WERI-Rb-1 (cell line): Measurements from ENCODE around the gene CHST11.

Experiments
- DNase-seq: peaks from one replicate; pipeline ENCODE4 v3.0.0-alpha.2; 2020
- H3K27ac ChIP-seq: fragments of 250-450 bp; sonication (Bioruptor Pico); 2 replicates; pipeline ENCODE4 v1.5.1; 2020; ENCODE audit warnings: mild to moderate bottlenecking, moderate library complexity
- H3K27me3 ChIP-seq: fragments of 250-450 bp; sonication (Bioruptor Pico); 2 replicates; pipeline ENCODE4 v1.5.1; 2021; ENCODE audit warnings: mild to moderate bottlenecking, low read depth, moderate library complexity; ENCODE audit not compliant: insufficient read depth, severe bottlenecking
- H3K36me3 ChIP-seq: fragments of 250-450 bp; sonication (Bioruptor Pico); 2 replicates; pipeline ENCODE4 v1.5.1; 2020; ENCODE audit warnings: mild to moderate bottlenecking, moderate library complexity
- H3K4me3 ChIP-seq: 2 replicates; pipeline ENCODE4 v1.5.1; 2011; ENCODE audit warnings: low read depth, mild to moderate bottlenecking, control low read depth, low read length
- H3K9me3 ChIP-seq: fragments of 250-450 bp; sonication (Bioruptor Pico); 2 replicates; pipeline ENCODE4 v1.5.1; 2021; ENCODE audit warnings: mild to moderate bottlenecking, moderate library complexity; ENCODE audit not compliant: severe bottlenecking
- CTCF ChIP-seq: IDR thresholded peaks from 2 replicates; pipeline ENCODE4 v1.5.1; 2011; ENCODE audit warnings: low read depth, mild to moderate bottlenecking, control low read depth, inconsistent platforms, low read length

CHST11 gene

GRCh38 chr12:104654665-104655609 lies 198.2 kb downstream of the CHST11 start:
- no peak for DNase-seq
- Histone ChIP-seq H3K27me3 (no peaks in the 10 kb centered on the region), H3K36me3 (no peaks in the 10 kb centered on the region), H3K9me3 (no peaks in the 10 kb centered on the region), H3K27ac (no peak overlapping the region), H3K4me3 (no peak overlapping the region)
- TF ChIP-seq CTCF, result no peak

GRCh38 chr12:104656383-104656782 lies 199.6 kb downstream of the CHST11 start:
- H3K4me3 ChIP-seq, result no peak overlapping the region
- no peaks in the 10 kb centered on the region for H3K36me3 ChIP-seq
- no peak for DNase-seq
- H3K27ac ChIP-seq, result no peak overlapping the region
- H3K27me3 ChIP-seq, result no peaks in the 10 kb centered on the region
- no peak for TF ChIP-seq CTCF
- H3K9me3 ChIP-seq, result no peaks in the 10 kb centered on the region

GRCh38 chr12:104656921-104657320 lies 200.2 kb downstream of the CHST11 start:
- Histone ChIP-seq H3K27me3 (no peaks in the 10 kb centered on the region), H3K36me3 (no peaks in the 10 kb centered on the region), H3K4me3 (no peak overlapping the region), H3K9me3 (no peaks in the 10 kb centered on the region), H3K27ac (no peak overlapping the region)
- no peak for DNase-seq
- TF ChIP-seq CTCF, result no peak

- TF ChIP-seq CTCF, result no peak
- no peaks in the 10 kb centered on the region for H3K9me3 ChIP-seq
- no peak for DNase-seq
- H3K27me3 ChIP-seq, result no peaks in the 10 kb centered on the region
- no peak overlapping the region for H3K4me3 ChIP-seq
- no peak overlapping the region for H3K27ac ChIP-seq
- no peaks in the 10 kb centered on the region for H3K36me3 ChIP-seq
Measured at GRCh38 chr12:104657726-104658484, 201.2 kb downstream of the CHST11 start.

- H3K27me3 ChIP-seq, result no peaks in the 10 kb centered on the region
- TF ChIP-seq CTCF, result no peak
- no peaks in the 10 kb centered on the region for H3K36me3 ChIP-seq
- H3K27ac ChIP-seq, result no peak overlapping the region
- H3K9me3 ChIP-seq, result no peaks in the 10 kb centered on the region
- no peak for DNase-seq
- no peak overlapping the region for H3K4me3 ChIP-seq
Measured at GRCh38 chr12:104659058-104659457, 202.3 kb downstream of the CHST11 start.
